NCI-H446 (cell line): ENCODE results near the gene GPS1.

Source experiments
- DNase-seq, 2 experiments: peaks; one replicate each; lab custom pipeline; 2025; lab: John Stamatoyannopoulos, UW

The GPS1 gene

DNA sequence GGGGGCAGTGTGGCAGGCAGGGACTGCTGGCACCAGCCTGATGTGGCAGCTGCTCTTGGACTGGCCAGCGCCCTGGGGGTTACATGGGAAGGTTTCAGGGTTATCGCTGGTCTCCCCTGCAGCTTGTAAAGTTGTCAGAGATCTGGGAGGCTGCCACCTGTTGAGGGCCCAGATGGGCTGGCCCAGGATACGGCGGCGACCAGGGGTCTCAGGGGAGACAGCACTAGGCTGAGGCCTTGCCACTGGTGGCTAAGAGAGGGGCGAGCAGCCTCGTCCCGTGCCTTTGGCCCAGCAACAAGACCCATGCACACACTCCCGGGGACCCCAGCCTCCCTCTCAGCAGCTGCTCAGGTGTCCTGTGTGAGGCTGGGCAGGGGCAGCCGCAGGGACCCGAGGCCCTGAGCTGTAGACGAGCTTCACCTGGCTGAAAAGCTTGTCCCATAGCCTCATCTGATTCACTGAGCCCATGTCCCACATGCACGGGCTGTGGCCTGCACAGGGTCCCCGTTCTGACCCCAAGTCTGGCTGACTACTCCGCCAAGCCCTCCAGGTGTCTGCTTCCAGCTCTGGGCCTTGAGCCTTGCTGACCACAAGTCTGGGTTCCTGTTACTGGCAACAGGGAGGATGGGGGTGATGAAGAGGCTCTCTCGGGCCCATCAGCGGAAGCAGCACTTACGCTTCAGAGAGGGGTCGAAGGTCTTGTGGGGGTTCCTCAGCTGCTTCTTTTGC, 7.7 kb downstream of the GPS1 start:
- no peak for DNase-seq

DNA sequence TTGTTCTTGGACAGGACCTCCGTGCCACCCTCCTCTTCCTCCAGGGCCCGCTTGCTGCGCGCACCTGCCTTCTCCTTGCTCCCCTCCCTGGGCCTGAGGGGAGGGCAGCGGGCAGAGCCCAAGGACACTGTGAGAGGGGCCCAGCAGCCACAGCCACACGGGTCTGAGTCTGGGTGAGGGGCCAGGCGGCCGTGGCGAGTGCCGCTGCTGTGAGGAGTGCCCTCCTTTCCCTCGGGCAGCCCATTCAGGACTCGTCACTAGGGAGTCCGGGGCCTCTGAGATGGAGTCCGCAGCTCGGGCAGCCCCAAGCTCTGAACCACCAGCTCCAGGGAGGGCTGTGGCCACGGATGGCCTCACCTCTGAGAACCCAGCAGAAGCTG, 8.3 kb downstream of the GPS1 start:
- DNase-seq = no peak

DNA sequence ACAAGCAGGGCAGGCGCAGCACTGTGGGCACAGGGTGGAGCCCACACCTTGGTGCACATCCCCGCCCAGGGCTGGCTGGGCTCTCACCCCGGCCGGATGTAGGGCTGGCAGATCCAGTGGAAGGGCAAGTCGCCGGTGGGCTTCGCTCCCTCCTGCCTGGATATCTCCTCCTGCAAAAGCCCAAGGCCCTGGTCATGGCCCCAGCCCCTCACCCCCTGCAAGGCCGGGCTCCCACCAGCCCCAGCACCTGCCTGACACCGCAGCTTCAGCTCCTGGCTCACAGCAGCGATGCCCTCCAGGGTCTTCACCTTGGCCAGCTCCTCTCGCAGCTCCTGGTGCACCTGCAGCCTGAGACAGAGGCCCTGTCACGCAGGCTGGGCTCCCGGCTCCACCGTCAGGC, 8.9 kb downstream of the GPS1 start:
- no peak for DNase-seq

DNA sequence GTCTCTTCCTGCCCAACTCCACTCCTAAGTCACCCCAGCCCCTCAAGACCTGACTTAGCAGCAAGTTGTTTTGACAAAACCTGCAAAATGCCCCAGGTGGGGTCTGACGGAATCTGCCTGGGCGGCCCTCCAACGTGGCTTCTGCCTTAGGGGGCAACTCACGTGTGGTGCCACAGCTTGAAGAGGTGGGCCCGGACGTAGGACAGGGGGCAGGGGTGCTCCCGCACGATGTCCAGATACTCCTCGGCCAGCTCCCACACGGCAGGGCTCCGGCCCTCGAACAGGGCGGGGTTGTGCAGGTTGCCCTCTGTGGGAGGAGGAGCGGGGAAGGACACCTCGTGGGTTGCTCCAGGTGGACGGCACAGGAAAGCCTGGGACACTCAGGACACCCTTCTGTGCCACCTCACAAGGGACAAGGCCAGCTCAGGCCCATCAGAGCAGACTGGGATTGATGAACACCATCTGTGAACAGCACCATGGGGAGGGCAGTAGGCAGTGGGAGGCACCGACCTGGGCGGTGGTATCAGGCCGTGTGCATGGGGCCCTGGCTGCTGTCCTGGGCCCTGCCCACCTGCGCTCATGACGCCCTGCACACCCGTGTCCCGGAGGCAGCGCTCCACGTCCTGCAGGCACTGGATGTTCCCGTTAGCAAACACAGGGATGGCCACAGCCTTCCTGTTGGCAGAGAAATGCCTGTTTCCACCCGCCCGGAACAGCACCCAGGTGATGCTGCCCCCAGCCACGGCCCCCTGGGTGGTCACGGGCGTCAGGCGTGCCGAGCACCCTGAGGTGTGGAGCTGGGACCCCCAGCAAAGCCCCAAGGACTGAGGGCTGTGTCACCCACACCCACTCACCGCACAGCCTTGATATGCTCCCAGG, 9.6 kb downstream of the GPS1 start:
- no peak for DNase-seq

DNA sequence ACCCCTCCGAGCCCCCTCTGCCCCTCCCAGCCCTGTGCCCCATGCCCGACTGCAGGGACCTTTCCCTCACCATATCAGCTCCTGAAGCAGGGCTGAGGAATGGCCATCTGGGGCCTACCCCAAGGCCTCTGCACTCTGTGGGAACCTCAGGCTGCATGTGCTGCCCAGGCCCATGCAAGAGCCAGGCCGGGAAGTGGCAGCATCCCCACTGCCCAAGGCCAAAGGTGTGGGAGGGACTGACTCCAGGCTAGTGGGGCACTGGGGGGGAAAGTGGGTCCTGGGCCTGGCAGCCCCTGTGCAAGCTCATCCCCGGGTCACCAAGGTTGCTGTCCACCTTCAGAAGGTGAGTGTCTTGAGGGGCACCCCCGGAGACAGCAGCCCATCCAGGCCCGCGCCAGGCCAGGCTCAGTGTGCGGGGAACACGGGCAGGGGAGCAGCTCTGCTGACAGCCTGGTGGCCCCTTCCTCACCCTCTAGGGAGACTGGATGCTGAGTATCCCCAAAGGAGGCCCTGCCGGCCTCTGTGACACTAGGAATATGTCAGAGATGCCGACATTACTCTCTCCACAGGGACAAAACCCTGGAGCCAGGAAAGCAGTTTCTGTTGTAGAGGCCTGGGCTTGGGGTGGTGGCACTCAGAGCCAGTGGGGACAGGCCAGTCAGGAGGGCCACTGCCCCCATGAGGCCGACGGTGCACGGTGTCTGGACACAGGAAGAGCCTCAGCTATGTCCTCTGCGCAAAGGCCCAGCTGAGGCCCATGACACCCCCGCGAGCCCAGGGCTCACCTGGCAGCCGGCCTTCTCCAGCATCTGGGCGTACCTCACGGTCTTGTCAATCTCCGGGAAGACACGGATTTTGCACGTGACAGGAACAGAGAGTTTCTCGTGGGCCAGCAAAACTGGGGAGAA, 10.6 kb downstream of the GPS1 start:
- DNase-seq = no peak

DNA sequence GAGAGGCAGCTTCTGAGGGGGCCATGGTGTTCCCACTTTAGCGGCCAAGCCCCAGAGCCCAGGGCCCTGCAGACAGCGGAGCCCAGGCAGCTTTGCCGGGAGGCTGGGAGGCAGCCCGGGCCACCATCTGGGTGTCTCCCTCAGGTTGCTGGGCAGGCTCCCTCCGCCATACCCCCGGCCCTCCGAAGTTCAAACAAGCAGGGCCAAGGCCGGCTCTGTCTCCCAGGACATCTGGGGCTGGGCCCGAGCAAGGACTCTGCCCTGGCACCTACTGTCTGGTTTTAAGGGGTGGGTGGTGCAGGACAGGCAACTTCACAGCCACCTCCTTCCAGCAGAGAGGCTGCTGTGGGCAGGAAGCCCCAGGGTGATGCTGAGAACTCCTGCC, 11.3 kb downstream of the GPS1 start:
- no peak for DNase-seq

DNA sequence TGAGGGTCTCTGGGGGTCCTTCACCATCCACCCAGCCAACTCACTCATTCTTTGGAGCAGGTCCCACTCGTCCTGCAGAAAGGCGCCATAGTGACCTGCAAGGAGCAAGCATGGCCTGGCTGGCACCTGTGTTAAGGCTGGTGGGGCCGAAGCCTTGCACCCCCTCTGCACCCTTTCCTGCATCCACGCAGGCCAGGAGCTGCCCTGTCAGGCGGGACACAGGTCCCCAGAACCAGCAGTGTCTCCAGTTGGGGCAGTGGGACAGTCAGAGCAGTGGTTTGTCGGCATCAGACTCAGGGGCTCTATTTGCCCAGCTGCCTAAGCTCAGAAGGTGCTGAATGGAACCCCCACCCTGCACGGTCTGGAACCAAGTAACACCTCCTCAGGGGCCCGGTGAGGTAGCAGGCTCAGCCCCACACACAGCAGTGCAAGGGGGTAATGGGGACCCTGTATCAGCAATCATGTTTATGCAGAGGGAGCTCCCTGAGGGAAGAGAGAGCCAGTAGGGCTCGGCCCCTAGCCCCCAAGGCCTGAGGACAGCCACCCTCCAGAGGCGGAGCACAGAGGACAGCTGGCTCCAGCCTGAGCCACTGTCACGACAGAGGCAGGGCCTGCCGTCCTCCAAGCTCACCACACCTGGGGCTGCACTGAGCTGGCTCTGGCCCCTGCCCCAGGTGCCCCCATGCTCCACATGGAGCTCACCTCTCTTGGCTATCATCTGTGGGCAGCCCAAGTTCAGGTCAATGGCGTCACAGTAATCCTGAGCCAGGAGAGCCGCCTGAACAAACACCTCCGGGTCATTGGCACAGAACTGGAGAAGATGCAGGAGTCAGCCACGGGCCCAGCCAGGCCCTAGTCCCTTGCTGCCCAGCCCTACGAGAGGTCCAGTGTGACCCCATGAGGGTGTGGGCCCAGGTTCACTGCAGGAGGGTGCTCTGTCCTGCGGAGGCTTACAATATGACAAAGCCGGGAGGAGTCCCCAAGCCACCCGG, 12.0 kb downstream of the GPS1 start:
- DNase-seq = no peak

DNA sequence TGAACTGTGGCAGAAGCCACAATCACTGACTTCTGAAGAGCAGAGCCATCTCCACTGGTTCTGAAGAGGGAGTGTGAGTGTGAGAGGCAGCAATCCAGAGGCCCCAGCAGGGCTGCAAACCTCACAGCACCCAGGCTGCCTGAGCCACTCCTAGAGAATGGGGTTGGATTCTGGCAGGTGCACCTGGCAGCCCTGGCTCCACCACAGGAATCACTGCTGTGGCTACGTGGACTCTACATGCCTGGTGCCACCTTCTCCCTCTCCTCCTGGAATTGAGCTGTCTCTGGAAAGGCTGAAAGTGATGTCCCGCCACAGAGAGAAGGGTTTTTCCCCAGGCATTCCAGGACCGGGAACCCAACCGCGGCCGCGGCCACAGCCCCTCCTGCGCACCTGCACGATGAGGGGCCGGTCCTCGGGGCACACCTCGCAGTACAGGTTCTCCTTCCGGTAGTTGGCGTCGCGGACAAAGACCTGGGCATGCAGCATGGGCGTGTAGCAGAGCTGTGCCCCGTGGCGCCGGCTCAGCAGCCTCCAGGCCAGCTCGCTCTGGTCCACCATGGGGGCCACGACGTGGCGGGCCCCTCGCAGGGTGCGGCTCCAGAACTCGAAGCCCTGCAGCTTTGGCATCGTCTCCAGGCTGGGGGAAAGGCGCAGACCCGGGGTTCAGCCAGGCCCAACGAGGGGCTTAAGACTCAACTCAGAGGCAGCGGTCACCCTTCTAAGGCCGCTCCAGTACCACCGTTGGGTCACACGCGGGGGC, 12.9 kb downstream of the GPS1 start:
- DNase-seq = no peak

DNA sequence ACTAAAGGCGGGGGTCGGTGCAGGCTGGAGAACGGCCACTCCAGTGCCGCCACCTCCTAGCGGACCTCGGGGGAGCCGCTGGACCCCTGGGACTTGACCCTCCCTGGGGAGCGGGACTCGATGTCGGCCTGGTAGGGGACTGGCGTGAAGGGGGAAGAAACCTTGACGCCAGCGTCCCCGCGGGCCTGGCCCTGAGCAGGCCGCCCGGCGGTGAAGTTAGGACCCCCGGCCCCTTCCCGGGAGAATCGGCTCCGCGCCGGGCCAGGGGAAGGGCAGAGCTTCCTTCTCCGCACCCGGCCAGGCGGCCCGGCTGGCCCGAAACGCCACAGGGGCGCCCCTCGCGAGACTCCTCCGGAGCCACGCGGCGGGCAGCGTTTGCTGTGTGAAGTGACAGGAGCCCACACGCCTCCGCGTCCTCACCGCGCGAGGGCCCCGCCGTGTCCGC, 13.5 kb downstream of the GPS1 start:
- DNase-seq = no peak

DNA sequence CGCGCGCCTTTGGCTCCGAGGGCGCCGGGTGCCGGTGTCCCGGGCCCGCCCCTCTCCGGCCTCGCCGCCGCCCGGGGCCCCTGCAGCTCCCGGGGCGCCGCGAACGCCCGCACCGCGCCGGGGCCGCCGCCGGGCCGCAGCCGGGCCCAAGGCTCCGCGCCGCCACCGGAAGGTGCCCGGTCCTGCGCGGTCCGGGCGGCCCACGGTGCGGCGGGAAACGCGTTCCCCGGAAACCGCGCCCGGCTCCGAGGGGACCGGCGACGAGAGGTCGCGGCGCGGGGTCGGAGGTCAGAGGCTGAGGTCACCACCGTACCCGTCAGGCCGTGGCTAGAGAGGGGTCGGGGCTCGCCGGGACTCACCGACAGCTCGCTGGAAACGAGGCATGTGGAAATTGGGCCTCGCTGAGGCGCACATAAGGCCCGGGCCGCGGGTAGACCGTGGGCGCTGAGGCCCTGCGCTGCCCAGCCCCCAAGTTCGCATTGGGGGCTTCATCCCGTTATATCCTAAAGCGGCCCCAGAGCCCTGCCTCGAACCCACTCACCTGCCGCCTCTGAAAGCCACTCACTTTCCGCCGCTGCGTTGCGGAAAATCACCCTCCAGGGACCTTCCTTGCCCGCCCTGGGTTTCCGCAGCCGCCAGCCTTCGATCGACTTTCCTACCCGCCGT, 14.1 kb downstream of the GPS1 start, which contains the start of gene DUS1L:
Gene DUS1L, minus strand, starts transcription at position 167 of the 666 bp plus-strand sequence. CDS start 745 bp downstream, outside the sequence.
- DNase-seq = peak in 1 of 2 experiments; percentile 76

DNA sequence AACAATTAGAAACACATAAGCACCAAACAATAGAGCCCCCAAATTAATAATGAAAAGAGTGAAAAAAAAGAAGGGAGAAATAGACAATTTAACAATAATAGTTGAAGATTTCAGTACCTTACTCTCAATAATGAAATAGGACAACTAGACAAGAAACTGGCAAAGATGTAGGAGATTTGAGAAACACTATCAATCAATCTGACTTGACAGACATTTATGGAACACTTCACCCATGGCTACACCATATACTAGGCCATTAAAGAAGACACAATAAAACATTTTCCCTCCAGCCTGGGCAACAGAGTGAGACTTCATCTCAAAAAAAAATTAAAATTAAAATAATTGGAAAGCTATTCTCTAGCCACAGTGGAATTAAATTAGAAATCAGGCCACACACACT, 18.9 kb downstream of the GPS1 start:
- no peak for DNase-seq

DNA sequence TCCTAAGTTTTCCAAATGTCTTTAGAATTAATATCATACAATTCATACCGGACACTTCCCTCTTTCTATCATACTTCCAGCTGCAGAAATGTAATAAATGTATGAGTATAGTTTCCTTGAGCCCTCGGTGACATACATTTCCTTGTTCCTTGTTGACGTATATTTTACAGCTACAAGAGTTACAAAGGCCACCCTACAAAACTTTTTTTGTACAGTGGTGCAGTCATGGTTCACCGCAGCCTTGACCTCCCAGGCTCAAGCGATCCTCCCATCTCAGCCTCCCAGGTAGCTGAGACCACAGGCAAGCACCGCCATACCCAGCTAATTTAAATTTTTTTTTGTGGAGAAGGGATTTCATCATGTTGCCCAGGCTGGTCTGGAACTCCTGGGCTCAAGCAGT, 21.1 kb downstream of the GPS1 start:
- DNase-seq = no peak

DNA sequence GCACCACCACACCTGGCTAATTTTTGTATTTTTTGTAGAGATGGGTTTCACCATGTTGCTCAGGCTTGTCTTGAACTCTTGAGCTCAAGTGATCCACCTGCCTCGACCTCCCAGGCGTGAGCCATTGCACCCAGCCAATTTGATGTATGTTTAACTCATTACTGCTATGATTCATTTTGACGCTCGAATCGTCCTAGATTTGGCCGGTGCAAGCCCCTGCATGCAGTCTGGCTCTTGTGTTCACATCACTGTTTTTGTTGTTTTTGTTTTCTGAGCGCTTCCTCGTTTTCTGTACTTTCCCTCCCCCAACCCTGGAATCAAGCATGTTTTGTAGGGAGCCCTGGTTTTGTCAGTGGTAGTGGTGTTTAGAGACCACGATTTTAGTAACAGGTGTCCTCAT, 21.7 kb downstream of the GPS1 start:
- no peak for DNase-seq

DNA sequence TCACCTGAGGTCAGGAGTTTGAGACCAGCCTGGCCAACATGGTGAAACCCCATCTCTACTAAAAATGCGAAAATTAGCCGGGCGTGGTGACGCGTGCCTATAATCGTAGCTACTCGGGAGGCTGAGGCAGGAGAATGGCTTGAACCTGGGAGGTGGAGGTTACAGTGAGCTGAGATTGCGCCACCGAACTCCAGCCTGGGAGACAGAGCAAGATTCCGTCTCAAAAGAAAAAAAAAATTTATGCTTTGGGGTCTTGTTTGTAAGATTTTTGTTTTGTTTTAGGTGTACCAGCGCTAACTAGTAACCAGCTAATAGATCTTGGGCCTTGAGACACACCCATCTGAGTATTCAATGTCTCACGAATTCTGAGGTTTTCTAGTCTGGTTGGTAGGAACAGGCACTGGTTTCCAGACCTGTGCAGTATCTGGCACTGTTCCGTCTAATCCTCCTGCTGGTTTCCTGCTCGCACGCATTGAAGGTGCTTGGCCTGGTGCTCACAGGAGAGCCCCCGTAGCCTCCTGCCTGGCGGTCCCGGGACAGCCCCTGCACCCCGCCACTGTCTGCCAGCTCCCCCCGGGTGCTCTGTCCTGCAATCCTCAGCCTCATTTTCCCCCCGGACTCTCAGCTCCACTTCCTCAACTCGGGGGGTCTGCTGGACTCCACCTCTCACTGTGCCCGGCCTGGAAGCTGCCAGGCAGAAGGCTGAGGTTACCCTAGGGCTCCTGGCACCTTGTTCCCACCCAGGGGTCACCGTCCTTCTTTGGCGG, 24.5 kb downstream of the GPS1 start:
- no peak for DNase-seq

DNA sequence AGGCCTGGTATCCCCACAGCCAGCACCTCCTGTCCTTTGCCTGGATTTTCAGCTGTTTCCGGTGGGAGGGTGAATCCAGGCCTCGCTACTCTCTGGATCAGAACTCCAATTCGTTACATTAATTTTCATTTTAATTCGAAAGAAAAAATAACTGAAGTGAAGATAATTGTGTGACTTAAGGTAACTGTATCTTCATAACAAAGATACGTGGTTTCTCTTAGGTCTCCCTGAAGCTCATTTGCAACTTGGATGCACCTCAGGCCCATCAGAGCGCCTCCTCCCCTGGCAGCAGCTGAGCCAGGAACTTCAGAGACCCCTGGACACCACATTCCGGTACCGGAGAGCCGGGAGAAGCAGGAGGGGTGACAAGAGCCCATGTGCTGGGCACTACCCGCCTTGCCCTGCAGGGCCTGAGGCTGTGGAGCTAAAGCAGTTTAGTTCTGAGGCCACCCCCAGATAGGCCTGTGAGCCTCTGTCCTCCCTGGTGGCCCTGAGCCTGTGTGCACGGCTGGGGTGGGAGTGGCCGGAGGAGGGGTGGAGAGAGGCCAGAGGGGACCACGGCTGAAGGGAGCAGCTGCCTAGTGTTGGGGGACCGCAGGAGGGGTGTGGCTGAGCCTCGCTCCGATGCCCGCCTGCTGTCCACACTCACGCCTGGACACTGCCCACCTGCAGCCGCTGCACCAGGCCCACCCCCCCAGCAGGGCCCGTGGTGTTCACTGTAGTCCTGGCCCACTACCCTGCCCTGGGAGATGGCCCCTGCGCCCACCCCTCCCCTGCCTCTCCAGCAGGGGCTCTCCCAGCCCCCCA, 25.3 kb downstream of the GPS1 start:
- DNase-seq = no peak

DNA sequence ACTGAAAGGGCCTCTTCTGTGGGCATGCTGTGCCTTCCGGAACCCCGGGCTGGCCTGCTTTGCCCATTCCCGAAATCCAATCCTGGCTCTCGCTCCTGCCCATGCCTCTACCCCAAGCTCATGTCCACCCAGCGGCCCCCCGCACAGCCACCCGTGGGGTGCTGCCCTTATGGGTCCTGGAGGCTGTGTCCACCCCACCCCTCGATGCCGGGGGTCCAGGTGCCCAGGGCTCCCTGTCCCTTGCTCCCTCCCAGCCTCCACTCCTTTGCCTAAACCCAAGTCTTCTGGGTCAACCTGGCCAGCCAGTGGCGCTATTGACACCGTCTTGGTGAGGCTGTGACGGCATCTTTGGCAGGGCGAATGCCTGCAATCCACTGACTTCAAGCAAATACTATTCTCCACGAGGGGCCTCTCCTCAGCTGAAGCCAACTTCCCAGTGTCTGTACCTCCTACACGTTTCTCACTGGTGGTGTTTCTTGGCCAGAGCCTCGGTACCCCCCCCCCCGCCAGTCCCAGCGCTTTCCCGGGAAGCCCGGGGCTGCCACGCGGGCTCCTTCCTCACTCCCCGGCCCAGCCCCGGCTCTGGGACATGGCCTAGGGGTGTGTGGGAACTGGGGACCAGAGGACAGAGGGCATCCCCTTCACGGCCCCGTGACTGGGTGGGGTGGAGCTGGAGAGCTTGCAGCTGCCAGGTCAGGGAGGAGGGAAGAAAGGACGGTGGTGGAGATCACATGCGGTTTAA, 26.1 kb downstream of the GPS1 start:
- DNase-seq = no peak

DNA sequence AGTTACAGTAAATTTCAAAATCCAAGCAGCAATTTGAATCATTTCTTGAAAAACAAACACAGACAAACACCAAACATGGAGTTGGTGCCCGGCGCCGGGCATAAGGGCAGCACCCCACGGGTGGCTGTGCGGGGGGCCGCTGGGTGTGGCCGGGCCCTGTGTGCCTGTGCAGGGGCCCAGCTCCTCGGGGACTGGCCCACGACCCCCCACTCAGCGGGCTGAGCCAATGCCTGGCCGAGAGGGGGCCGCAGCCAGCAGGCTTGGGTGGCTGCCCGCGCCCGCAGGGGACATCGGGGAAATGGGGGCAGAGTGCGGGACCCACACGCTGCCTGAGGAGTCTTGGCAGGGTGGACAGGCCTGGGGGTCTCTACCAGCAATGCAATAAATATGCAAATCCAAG, 26.7 kb downstream of the GPS1 start:
- DNase-seq = no peak
